Activated gamma-delta T cell treated with anti-CD3 and anti-CD28 coated beads, Interleukin-2, amount 50 U/mL, for 16 hours (primary cell): Measurements from ENCODE around the gene TEX12.
"Not testable (repeated sequence)": the region's sequence is repeated elsewhere in the genome, so short reads cannot be mapped to it uniquely, and the experiment has no call there.

Experiments used
- DNase-seq: peaks from one replicate; pipeline ENCODE4 v3.0.0-alpha.2; 2020; ENCODE audit warnings: low read depth

Gene TEX12

DNA sequence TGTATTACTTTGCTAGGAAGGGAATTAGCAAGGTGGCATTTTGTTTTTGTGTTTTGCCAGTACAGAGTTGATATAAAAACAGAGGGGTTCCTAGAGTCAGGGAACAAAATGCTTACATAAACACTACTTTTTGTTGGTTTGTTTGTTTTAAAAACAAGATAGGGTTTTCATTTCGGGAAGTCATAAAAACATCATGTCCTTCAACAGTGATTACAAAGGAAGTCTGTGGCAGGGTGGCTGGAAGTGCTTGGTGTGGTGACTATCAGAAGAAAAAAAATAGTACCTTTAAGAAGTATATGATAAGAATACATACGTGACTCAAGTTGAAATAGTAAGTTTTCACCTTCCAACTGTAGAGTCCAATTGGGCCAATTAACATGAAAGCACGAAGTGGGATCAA, 2.1 kb upstream of the TEX12 start:
- no peak for DNase-seq

DNA sequence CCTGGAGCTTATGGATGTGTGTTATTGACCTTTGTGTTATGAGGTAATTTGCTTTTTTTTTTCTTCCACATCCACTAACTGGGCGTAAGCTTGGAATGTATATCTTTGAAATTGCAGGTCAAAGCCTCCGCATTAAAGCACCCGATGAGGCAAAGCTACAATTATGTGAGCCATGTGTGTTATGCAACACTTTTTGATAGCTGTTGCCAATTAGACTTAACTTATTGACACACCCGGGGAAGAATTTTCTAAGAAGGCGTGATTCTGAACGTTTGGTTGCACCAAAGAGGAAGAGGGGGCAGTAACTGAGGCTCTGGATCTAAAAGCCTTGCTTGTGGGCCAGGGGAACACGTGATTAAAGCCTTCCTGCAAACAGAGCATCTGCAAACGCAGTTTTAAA, 610 bp upstream of the TEX12 start:
- no peak for DNase-seq

DNA sequence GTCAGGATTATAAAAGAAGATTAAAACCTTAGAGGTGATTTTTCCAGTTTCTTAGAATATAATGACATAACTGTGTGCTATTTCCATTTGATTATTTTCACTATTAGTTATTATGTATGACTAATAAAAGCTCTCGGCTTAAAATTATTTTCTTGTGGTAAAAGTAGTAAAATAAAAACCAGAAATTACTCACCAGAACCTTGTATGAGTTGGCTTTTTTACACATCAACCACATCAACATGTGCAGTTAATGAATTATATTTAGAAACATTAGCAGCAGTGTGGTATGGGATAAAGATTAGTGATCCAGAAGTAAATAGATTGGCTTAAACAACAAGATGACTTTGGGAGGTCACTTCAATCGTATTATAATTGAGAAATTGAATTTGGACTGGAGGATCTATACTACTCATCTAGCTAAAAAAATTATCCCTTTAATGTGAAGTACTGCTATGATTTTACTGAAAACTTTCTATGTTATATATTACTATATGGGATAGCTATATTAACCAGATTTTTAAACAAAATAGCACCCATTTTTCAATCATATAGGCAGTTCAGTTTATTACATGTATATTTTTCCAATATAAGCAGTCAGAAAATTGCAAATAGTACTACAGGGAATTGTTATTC, 5.3 kb downstream of the TEX12 start:
- no peak for DNase-seq

DNA sequence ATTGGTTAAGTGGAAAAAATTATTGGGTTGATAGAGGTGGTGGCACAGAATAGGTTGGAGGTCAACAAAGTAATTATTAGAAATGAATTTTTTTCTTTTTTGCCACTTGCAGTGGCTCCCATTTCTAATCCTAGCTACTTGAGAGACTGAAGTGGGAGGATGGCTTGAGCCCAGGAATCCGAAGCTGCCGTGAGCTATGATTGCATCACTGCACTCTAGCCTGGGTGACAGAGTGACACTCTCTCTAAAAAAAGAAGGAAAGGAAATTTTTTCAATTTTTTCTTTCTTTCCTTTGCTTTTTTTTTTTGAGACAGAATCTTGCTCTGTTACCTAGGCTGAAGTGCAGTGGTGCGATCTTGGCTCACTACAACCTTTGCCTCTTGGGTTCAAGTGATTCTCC, 6.0 kb downstream of the TEX12 start:
- no peak for DNase-seq

DNA sequence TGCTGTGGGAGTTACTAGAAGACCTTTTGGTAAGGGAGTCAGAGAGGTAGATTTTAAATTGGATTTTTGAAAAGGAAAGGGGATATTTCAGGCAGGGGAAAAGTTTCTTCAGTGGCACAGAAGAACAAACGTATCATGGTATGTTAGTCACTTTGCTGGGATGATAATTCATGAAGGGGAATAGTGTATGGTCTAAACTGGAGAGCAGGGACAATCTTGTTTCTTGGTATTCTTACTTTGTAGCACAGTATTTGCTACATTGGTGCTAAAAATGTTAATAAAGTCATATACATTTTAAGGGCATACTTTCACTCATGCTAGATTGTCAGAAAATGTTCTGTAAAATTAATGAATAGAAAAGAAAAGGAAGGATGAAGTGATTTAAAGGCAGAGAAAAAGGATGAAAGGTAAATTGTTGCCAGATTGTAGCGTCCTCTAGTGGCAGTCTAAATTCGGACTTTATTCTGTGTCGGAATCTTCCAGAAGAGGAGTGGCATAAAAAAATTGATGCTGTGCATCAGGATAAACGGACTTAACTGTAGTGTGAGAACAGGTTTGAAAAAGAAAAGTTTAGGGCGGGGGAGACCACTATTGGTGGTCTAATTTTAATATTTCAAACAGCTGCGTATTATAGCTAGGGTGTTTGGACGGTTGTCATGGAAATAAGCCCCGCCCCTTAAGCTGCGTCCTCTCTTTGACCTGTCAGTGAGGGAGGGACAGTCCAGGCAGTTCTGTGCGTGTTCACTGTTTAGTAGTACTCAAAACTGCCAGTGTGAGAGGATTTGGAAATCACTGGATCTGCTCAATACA, 7.8 kb downstream of the TEX12 start, which contains the start of gene BCO2:
BCO2 (plus strand) TSS at position 724 of the 810 bp plus-strand sequence. CDS start 90 bp downstream, outside the sequence.
- DNase-seq, result no peak

DNA sequence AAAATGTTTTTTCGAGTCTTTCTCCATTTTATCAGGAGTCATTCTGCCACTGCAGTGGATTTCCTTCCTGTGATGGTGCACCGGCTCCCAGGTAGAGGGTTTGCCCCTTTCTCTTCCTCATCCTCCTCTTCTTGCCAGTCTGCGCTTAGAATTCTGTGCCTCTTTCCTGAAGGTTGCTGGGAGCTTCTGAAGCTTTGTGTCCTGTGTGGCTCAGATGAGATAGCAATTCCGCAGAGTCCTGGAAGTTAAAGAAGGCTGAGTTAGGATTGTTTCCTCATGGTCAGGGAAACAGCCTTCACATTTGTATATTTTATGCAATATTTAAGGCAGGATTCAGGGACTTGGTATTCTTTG, 8.4 kb downstream of the TEX12 start:
- no peak for DNase-seq

DNA sequence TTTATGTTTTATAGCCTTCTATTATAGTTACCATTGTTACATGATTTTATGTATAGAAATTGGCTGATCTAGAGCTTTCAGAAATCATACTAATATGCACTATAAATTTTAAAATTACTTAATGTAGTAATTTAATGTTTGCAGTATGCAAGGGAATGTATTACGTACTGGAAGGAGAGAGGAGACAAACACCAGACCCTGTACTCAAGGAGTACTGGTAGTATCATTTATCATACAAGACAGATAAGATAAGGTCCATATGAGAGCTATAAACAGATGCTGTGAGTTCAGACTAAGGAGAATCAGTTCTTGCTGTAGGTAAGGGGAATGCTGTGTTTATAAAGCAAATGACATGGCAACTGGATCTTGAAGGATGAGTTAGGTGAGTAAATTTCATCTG, 8.9 kb downstream of the TEX12 start:
- no peak for DNase-seq

DNA sequence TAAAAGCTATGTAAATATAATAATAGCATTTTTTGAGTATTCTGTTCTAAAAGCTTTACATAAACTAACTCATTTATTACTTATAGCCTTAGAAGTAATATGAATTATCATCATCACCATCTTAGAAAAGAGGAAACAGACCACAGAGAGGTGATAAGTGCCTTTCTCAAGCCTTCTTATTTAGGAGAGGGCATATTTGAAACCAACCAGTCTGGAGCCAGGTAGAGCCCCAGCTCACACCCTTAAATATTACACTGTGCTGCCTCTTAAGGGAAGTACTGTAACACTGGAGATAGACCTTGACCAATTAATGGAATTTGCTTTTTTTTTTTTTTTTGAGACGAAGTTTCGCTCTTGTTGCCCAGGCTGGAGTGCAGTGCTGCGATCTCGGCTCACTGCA, 10.4 kb downstream of the TEX12 start:
- DNase-seq, result no peak

DNA sequence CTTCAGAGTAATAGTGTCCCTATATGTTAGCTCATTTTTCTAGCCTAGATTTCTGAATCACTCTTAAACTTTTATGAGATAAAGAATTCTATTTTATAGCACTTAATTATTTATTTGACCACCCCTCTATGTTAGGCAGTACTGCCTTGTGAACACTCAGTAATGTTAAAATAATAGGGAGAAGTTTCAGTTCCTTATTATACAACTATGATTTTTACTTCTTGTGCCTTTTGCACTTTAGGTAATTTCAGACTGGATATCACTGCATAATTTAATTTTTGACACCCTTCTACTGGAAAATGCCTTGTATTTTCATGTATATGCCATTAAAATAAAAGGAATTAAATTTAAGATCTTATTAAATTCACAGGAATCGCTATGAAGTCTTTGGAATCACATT, 11.3 kb downstream of the TEX12 start:
- no peak for DNase-seq

DNA sequence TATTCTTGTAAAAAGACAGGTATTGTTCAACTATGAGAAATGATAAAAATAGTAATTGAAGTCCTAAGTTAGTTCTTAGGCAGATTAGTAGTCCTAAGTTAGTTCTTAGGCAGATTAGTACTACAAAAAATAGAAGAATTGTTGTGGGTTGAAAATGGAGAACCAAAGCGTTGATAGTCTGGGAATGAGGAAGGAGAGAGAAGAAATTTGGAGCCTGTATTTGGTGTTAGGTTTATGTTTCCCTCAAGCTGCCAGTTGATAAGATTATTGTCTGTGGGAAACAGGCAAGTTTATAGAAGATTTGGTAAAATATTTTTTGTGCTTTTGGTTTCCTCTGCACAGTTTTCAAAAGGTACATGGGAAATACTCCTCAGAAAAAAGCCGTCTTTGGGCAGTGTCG, 11.8 kb downstream of the TEX12 start:
- no peak for DNase-seq

DNA sequence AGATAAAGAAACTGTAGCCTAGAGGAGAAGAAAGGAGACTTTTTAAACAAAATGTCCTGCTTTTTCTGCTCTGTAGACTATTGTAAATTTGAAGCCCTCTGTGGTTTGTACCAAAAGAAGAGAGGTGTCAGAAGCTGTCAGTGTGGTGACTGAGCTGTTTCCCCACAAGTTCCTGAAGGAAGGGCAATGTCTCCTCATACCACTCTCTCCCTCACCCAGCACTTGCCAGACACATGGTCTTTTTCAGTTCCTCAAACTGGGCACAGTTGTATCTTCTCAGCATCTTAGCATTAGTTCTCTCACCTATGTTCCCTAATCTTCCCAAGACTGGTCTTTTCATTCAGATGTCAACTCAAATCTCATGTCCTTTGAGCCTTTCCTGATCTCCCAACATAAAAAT, 12.4 kb downstream of the TEX12 start:
- DNase-seq, result no peak

DNA sequence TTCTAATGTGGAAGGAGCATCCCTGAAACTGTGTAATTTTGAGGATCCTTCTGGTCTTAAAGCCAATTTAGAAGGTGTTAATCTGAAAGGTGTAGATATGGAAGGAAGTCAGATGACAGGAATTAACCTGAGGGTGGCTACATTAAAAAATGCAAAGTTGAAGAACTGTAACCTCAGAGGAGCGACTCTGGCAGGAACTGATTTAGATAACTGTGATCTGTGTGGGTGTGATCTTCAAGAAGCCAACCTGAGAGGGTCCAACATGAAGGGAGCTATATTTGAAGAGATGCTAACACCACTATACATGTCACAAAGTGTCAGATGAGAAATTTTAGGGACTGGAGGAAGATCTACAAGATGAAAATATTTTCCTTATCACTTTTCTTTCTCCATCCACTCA, 15.7 kb downstream of the TEX12 start:
- no peak for DNase-seq

DNA sequence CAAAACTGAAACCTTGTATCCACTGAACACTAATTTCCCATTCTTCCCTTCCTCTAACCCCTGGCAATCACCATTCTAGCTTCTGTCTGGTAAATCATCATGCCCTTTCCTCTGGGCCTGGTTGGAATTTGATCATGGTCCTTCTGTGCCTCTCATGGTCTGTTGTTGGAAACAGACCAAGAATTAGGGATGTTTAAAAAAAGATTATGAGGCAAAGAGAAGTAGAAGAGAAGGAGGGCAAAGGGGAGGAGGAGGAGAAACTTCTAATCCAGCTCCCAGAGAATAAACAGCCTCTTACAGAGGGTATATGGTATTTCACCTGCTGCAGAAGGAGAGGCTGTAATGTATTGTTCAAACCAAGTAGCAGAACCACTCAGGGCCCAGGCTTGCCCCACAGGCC, 18.7 kb downstream of the TEX12 start:
- DNase-seq, result no peak

DNA sequence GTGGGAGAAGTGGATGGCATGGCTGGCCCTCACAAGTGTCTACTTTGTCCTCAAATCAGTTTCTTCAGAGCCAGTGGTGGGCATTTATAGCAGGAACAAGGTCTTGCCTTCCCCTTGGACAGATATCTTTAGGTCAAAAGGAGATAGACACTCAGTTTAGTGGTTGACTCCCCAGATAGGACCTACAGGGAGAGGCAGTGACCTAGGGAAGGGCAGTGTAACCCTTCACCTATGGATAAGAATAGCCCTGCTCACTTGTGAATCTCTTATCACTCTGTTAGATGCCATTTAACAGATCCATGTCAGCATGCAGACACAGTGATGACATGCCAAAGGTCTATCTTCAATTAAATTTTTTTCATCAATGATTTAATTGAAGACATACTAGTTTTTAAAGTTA, 19.1 kb downstream of the TEX12 start:
- no peak for DNase-seq

DNA sequence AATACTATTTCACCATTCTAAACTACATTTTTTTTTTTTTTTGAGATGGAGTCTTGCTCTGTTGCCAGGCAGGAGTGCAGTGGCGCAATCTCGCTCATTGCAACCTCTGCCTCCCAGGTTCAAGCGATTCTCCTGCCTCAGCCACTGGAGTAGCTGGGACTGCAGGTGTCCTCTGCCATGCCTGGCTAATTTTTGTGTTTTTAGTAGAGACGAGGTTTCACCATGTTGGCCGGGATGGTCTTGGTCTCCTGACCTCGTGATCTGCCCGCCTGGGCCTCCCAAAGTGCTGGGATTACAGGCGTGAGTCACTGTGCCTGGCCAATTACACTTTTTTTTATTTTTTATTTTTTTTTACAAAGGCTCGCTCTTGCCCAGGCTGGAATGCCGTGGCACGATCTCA, 27.9 kb downstream of the TEX12 start:
- DNase-seq, result not testable (repeated sequence)

DNA sequence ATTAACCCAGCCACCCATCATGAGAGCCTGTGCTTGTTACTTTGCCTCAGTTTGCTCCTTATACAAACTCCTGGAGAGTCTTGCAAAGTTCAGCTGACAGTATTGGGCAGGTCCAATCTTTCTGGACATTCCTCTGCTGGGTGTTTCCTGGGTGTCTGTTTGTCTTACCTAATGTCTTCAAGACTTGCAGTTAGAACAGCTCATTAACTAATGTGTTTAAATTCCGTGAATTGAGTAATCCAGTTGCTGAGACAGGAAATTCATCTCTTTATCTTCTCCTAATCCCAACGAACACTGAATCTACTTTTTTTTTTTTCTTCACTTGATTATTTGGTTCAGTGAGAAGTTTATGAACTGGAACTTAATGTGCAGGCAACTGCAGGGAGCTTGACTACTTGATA, 28.8 kb downstream of the TEX12 start:
- no peak for DNase-seq

DNA sequence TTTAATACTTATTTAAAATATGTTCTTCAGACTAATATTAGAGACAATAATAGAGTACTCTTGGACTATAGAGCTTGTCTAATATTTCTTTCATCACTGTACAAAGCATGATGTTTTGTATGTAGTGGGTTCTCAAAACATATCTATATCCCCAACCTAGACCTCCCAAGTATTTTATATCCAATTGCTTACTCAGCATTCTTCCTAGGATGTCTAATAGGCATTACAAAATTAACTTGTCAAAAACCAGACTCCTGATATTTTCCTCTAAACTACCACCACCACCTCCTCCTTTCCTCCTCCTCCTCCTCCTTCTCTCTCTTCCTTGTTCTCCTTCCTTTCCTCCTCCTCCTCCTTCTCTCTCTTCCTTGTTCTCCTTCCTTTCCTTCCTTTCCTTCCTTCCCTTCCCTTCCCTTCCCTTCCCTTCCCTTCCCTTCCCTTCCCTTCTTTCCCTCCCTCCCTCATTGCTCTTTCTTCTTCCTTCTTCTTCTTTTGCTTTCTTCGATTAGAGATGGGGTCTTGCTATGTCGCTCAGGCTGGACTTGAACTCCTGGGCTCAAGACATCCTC, 29.4 kb downstream of the TEX12 start:
- no peak for DNase-seq

DNA sequence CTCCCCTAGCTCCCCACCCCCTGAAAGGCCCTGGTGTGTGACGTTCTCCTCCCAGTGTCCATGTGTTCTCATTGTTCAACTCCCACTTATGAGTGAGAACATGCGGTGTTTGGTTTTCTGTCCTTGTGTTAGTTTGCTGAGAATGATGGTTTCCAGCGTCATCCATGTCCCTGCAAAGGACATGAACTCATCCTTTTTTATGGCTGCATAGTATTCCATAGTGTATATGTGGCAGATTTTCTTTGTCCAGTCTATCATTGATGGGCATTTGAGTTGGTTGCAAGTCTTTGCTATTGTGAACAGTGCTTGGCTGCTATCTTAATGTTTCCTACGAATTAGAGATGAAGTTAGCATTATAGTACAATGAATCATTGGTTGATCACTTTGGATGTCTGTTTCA, 31.9 kb downstream of the TEX12 start:
- DNase-seq, result not testable (repeated sequence)

DNA sequence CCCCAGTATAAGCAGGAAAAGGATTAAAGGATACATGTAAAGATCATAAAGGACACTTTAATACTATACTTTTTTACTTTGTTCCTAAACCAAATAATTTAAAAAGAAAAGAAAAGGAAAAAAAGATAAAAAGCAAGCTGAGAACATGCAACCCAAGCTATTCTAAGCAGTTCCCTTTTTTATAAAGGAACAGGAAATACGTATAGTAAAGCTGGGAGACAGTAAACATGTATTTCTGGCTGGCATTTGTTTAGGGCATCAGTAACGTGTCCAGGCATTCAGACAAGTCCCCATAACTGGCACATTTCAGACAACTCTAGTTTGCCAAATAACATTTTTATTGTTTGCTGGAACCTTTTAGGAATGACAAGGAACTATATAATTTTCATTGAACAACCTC, 33.1 kb downstream of the TEX12 start:
- DNase-seq, result no peak

DNA sequence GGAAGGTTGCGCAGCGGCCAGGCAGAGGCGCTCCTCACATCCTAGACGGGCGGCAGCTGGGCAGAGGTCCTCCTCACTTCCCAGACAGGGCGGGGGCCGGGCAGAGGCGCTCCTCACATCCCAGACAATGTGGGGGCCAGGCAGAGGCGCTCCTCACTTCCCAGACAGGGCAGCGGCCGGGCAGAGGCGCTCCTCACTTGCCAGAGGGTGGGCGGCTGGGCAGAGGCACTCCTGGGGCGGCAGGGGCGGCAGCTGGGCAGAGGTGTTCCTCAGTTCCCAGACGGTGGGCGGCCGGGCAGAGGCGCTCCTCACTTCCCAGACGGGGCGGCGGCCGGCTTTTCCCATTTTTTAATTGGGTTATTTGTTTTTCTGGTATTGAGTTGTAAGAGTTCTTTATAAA, 38.9 kb downstream of the TEX12 start:
- no peak for DNase-seq

DNA sequence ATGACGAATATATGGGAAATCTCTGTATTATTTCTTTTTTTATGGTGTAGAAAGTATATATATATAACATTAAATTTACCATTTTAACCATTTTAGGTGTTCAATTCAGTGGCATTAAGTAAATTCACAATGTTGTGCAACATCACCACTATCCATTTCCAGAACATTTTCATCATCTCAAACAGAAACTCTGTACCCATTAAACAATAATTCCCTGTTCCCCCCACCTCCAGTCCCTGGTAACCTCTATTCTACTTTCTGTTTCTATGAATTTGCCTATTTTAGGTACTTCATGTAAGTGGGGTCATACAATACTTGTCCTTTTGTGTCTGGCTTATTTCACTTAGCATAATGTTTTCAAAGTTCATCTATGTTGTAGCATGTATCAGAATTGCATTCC, 43.7 kb downstream of the TEX12 start:
- DNase-seq, result no peak

DNA sequence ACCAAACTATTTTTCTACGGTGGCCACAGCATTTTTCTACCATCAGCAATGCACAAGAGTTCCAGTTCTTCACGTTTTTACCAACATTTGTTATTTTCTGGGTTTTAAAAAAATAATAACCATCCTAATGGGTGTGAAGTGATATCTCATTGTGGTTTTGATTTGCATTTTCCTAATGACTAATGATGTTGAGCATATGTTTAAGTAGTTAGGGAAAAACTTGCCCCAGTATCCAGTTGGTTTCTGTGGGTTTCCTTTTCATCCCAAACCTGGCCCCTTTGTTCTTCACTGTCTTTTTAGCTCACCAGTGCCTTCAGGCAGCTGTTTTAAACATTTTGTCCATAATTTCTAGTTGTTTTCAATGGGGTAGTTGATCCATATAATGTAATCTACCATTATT, 44.4 kb downstream of the TEX12 start:
- no peak for DNase-seq

DNA sequence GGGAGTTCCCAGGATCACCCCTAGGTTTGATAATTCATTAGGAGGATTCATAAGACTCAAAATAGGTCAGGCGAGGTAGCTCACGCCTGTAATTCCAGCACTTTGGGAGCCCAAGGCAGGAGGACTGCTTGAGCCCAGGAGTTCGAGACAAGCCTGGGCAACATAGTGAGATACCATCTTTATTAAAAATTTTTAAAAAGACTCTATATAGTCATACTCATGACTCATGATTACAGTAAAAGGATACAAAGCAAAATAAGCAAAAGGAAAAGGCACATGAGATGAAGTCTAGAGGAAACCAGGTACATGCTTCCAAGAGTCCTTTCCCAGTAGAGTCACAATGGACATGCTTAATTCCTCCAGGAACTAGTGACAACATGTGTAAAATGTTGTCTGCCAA, 45.1 kb downstream of the TEX12 start:
- no peak for DNase-seq

DNA sequence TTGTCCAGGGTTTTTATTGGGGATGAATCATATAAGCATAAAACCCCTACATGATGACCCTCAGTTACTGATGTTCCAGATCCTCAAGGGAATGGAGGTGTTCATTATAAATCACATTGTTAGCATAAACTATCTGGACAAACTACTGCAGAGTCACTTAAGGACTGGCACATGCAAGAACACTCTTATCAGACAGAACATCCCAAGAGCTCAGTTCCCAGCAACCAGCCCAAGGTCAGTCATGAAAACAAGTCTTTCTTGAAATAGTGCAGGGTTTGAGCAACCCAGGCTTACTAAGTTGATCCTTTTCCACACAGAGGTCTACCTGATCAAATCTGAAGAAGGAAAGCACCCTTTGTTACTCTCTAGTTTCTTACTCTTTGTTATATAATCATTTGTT, 45.5 kb downstream of the TEX12 start:
- no peak for DNase-seq
